Subcutaneous abdominal adipose tissue (tissue), 5 donors: ENCODE data around the gene SNRPF.
"Not testable (repeated sequence)": the region's sequence is repeated elsewhere in the genome, so short reads cannot be mapped to it uniquely, and the experiment has no call there.

Experiments used
- H3K27ac ChIP-seq: one replicate; pipeline ENCODE4 v1.7.0; 2013; ENCODE audit warnings: low read depth, mild to moderate bottlenecking, inconsistent platforms, low read length, moderate library complexity
- H3K27me3 ChIP-seq, 5 donors: one replicate each; pipeline ENCODE4 v1.7.0; 2013; ENCODE audit warnings: low read length in 5 of 5, inconsistent platforms in 1 of 5; ENCODE audit not compliant: control insufficient read depth in 5 of 5, insufficient read depth in 4 of 5
- H3K36me3 ChIP-seq, 5 donors: one replicate each; pipeline ENCODE4 v1.7.0; 2013; ENCODE audit warnings: low read length in 5 of 5; ENCODE audit not compliant: control insufficient read depth in 5 of 5, insufficient read depth in 5 of 5
- H3K4me1 ChIP-seq, 5 donors: one replicate each; pipeline ENCODE4 v1.7.0; 2013; ENCODE audit warnings: low read length in 5 of 5, mild to moderate bottlenecking in 3 of 5, moderate library complexity in 1 of 5; ENCODE audit not compliant: control insufficient read depth in 5 of 5, insufficient read depth in 5 of 5
- H3K4me3 ChIP-seq, 5 donors: one replicate each; pipeline ENCODE4 v1.7.0; 2013; ENCODE audit warnings: low read length in 5 of 5, low read depth in 1 of 5
- H3K9ac ChIP-seq, 5 donors: one replicate each; pipeline ENCODE4 v1.7.0; 2013; ENCODE audit warnings: low read length in 5 of 5, mild to moderate bottlenecking in 4 of 5, moderate library complexity in 3 of 5
- H3K9me3 ChIP-seq, 5 donors: one replicate each; pipeline ENCODE4 v1.7.0; 2013; ENCODE audit warnings: low read length in 5 of 5; ENCODE audit not compliant: control insufficient read depth in 5 of 5
- donor health status: healthy.
- donor health status: healthy.
- donor health status: healthy.
- donor health status: healthy.
- donor health status: healthy.

Gene SNRPF

GRCh38 chr12:95858451-95859343, at the start of gene SNRPF:
SNRPF (plus strand) TSS chr12:95858952; CDS start chr12:95859074, 122 bp downstream.
- Histone ChIP-seq H3K27ac (peak within 1 kb of the TSS; percentile 85), H3K4me3 (peak within 1 kb of the TSS; percentile 88 to 94 (median 94)), H3K36me3 (peaks cover 15 to 22% (median 16%) of the 10 kb centered on the region in 5 donors), H3K4me1 (peaks cover 5 to 23% (median 21%) of the 10 kb centered on the region in 5 donors), H3K9ac (peak within 1 kb of the TSS; percentile 12 to 95 (median 84)), H3K9me3 (no peaks in the 10 kb centered on the region), H3K27me3 (peaks cover 0 to 2% (median 0%) of the 10 kb centered on the region in 5 donors)

GRCh38 chr12:95809000-95809680, 49.6 kb upstream of the SNRPF start:
- no peak overlapping the region for H3K9ac ChIP-seq

GRCh38 chr12:95810411-95810810, 48.3 kb upstream of the SNRPF start:
- Histone ChIP-seq H3K36me3 (no peaks in the 10 kb centered on the region), H3K9ac (no peak overlapping the region), H3K4me1 (no peaks in the 10 kb centered on the region), H3K27me3 (no peaks in the 10 kb centered on the region), H3K9me3 (no peaks in the 10 kb centered on the region), H3K4me3 (no peak overlapping the region), H3K27ac (no peak overlapping the region)

More at GRCh38 chr12:95809000-95809680, 49.6 kb upstream of the SNRPF start:
- Histone ChIP-seq H3K4me3 (no peak overlapping the region), H3K27me3 (no peaks in the 10 kb centered on the region), H3K4me1 (no peaks in the 10 kb centered on the region), H3K9me3 (no peaks in the 10 kb centered on the region), H3K27ac (no peak overlapping the region), H3K36me3 (no peaks in the 10 kb centered on the region)

GRCh38 chr12:95812155-95812554, 46.6 kb upstream of the SNRPF start:
- not testable (repeated sequence) for H3K9me3 ChIP-seq, H3K36me3 ChIP-seq, H3K27me3 ChIP-seq, H3K4me1 ChIP-seq, H3K9ac ChIP-seq, H3K4me3 ChIP-seq, H3K27ac ChIP-seq

GRCh38 chr12:95815632-95816212, 43.0 kb upstream of the SNRPF start:
- H3K27me3 ChIP-seq: no peaks in the 10 kb centered on the region
- no peaks in the 10 kb centered on the region for H3K9me3 ChIP-seq
- H3K27ac ChIP-seq: no peak overlapping the region
- H3K9ac ChIP-seq: no peak overlapping the region
- no peaks in the 10 kb centered on the region for H3K36me3 ChIP-seq
- H3K4me1 ChIP-seq: no peaks in the 10 kb centered on the region
- H3K4me3 ChIP-seq: no peak overlapping the region

GRCh38 chr12:95820096-95820703, 38.6 kb upstream of the SNRPF start:
- Histone ChIP-seq H3K4me1 (no peaks in the 10 kb centered on the region), H3K9ac (no peak overlapping the region), H3K9me3 (no peaks in the 10 kb centered on the region), H3K27me3 (no peaks in the 10 kb centered on the region), H3K36me3 (no peaks in the 10 kb centered on the region), H3K4me3 (no peak overlapping the region), H3K27ac (no peak overlapping the region)

GRCh38 chr12:95829395-95829794, 29.4 kb upstream of the SNRPF start:
- Histone ChIP-seq H3K27me3 (peaks cover 0 to 4% (median 0%) of the 10 kb centered on the region in 5 donors), H3K9ac (no peak overlapping the region), H3K4me1 (no peaks in the 10 kb centered on the region), H3K9me3 (no peaks in the 10 kb centered on the region), H3K27ac (no peak overlapping the region), H3K4me3 (no peak overlapping the region), H3K36me3 (no peaks in the 10 kb centered on the region)

- Histone ChIP-seq H3K27ac (no peak overlapping the region), H3K27me3 (peaks cover 0 to 4% (median 0%) of the 10 kb centered on the region in 5 donors), H3K9ac (no peak overlapping the region), H3K4me1 (no peaks in the 10 kb centered on the region), H3K36me3 (no peaks in the 10 kb centered on the region), H3K4me3 (no peak overlapping the region), H3K9me3 (no peaks in the 10 kb centered on the region)
Measured at GRCh38 chr12:95830335-95831089, 28.2 kb upstream of the SNRPF start.

- Histone ChIP-seq H3K4me3 (no peak overlapping the region), H3K4me1 (peaks cover 0 to 13% (median 4%) of the 10 kb centered on the region in 5 donors), H3K9ac (no peak overlapping the region), H3K27me3 (peaks cover 0 to 8% (median 0%) of the 10 kb centered on the region in 5 donors), H3K9me3 (no peaks in the 10 kb centered on the region), H3K27ac (no peak overlapping the region), H3K36me3 (no peaks in the 10 kb centered on the region)
Measured at GRCh38 chr12:95834572-95834971, 24.2 kb upstream of the SNRPF start.
